ENCODE results near the gene TMEM9B. TPM values are rescaled to one million over a fixed set of nuclear protein-coding genes. Genes with fewer than 3 reads are reported as not detected.

The TMEM9B gene
- total RNA-seq, 1 donor from 2014 or later, result 71.9 TPM

Other genes starting within 250 kb of the TMEM9B start
- 95.3 and 95.5 TPM in 2 replicates for gene AKIP1, start 53.3 kb downstream of the TMEM9B start, total RNA-seq
- not detected in 2 replicates for gene C11orf16, start 31.5 kb downstream of the TMEM9B start, total RNA-seq
- gene ASCL3, start 21.4 kb downstream of the TMEM9B start, total RNA-seq, result not detected in 2 replicates
- 7.0 and 13.5 TPM in 2 replicates for gene NRIP3, start 39.6 kb upstream of the TMEM9B start, total RNA-seq
- 1.2 and 8.4 TPM in 2 replicates for gene SCUBE2, start 127.2 kb upstream of the TMEM9B start, total RNA-seq

Data from myocyte (in vitro differentiated cells).